H4 (cell line): Measurements from ENCODE around the gene MAGEA12. TPM values are rescaled to one million over a fixed set of nuclear protein-coding genes. Genes with fewer than 3 reads are reported as not detected.
"Not testable (repeated sequence)": the region's sequence is repeated elsewhere in the genome, so short reads cannot be mapped to it uniquely, and the experiment has no call there.

Source experiments
- DNase-seq: peaks from one replicate; pipeline ENCODE4 v3.0.0-alpha.2; 2015; ENCODE audit warnings: low spot score
- total RNA-seq: library from RNA; depleted of rRNA; stranded (reverse); fragments of >200 nt; shearing (Covaris generic); gene quantifications from 2 replicates; pipeline ENCODE4 v1.2.3, GENCODE V29; 2014; rRNA removed

The MAGEA12 gene
- total RNA-seq, 1 experiment from 2014 or later, result 5.5 TPM

DNA sequence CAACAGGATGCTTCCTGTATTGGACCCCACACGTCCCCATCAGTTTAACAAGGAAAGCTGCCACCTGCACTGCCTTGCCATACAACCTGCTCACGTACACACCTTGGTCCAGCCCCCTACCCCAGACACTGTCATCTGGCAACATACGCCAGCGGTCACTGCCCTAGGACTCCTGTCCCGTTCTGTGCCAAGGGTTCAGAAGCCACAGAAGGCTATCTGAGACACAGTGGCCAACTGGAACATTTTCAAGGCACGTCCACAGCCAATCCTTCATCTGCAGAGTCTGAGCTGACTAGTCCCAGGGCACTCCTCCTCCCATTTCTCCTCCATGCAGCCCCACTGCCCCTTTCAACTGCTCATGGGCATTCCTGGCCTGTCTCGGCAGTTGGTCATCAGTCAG, 28.0 kb downstream of the MAGEA12 start:
- DNase-seq, result not testable (repeated sequence)

DNA sequence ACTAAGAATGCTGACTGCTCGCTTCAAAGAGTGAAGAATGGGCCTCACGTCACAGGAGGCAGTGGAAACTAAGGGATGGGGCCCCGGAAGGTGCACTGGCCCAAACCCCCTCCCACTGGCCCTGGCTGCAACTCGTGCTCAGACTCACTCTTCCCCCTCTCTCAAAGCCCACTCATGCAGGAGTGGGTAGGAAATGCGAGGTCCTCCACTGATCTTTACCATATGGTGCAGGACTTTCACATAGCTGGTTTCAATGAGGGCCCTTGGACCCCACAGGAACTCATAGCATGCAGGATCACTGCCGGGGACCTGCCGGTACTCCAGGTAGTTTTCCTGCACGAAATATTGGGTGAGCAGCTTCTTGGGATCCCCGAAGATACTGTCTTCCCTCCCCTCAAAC, 33.0 kb downstream of the MAGEA12 start:
- not testable (repeated sequence) for DNase-seq

DNA sequence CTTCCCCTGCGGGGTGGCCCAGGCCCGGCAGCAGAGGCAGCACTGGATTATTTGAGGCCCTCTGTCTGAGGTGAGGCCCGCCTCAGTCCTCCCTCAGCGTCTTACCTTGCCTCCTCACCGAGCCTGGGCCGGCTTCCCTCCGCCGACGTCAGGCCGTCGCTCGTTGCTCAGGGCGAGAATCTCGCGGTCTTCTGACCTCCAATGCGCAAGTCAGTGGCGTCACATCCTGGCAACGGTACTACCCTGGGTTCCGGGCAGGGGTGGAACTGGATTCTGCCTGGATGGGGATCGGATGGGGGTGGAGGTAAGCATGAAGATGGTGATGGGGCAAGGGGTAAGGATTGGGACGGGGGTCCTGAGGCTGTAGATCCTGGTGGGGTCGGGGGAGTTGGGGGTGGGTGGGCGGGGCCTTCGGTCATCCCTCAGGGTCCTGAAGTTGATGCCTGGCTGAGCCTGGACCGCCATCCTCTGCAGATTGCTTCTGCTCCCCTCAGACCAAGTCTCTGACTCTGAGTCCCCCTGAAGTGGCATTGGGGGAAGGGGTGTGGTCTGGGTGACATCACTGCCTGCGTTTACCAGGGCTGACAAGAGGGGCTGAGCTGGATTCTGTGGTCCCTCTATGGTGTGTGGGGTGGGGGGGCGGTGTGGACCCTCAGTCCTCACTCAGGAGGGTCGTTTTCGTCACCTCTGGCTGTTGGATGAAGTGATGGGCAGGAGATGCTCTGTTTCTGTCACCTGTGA, 36.2 kb downstream of the MAGEA12 start, which contains the start of gene MAGEA6:
Gene MAGEA6 (minus strand): TSS at position 141 of the 741 bp plus-strand sequence. CDS start 2,039 bp downstream, outside the sequence.
- DNase-seq, result not testable (repeated sequence)

DNA sequence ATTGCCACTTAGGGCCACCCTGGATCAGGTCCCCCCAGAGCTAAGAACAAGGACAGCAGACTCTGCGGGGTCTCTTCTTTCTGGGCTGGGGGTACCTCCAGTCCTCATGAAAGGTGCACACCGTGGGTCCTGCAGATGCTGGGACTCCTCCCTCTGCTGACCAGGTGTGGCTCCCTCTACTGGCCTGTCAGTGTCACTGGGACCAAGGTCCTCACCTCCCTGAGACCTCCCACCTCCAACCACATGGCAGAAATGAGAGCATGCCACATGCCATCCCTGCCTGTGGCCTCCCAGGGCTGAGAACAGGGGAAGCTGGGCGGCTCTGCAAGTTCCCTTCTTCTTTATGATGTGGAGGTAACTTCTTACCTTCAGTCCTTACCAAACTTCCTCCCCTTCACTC, 53.5 kb downstream of the MAGEA12 start:
- not testable (repeated sequence) for DNase-seq

Other genes starting within 250 kb of the MAGEA12 start
- 5.9 and 6.1 TPM in 2 replicates for gene GABRQ, start 95.9 kb upstream of the MAGEA12 start, total RNA-seq
- 15.8 and 18.1 TPM in 2 replicates for gene MAGEA3, start 35.0 kb upstream of the MAGEA12 start, total RNA-seq
- gene CSAG2, start 24.5 kb upstream of the MAGEA12 start, total RNA-seq, result 0.27 TPM in 1 of 2 replicates, not detected in the other
- 3.2 and 19.6 TPM in 2 replicates for gene MAGEA2B, start 19.1 kb upstream of the MAGEA12 start, total RNA-seq
- 2.9 and 3.0 TPM in 2 replicates for gene CSAG1, start within 50 bp of the MAGEA12 start, total RNA-seq
- 10.6 and 15.8 TPM in 2 replicates for gene MAGEA2, start 20.1 kb downstream of the MAGEA12 start, total RNA-seq
- 3.2 and 3.3 TPM in 2 replicates for gene CSAG3, start 25.5 kb downstream of the MAGEA12 start, total RNA-seq
- gene MAGEA6, start 35.9 kb downstream of the MAGEA12 start, total RNA-seq, result 65.0 and 82.7 TPM in 2 replicates
- gene CETN2, start 97.0 kb downstream of the MAGEA12 start, total RNA-seq, result 68.5 and 69.1 TPM in 2 replicates
- gene NSDHL, start 97.3 kb downstream of the MAGEA12 start, total RNA-seq, result 14.8 and 24.5 TPM in 2 replicates
- 0.37 and 0.62 TPM in 2 replicates for gene ZNF185, start 164.3 kb downstream of the MAGEA12 start, total RNA-seq